Dermis blood vessel endothelial cell (primary cell): ENCODE measurements around the gene VEZT. TPM values are rescaled to one million over a fixed set of nuclear protein-coding genes. Genes with fewer than 3 reads are reported as not detected.
"Not testable (repeated sequence)": the region's sequence is repeated elsewhere in the genome, so short reads cannot be mapped to it uniquely, and the experiment has no call there.

Source experiments
- DNase-seq: peaks from one replicate; pipeline ENCODE4 v3.0.0; 2010
- total RNA-seq: library from RNA; depleted of rRNA; stranded (reverse); fragments of >200 nt; gene quantifications from 2 replicates; pipeline ENCODE4 v1.2.3, GENCODE V29; 2014

VEZT gene
- total RNA-seq, 1 donor from 2014 or later: 96.7 TPM

DNA sequence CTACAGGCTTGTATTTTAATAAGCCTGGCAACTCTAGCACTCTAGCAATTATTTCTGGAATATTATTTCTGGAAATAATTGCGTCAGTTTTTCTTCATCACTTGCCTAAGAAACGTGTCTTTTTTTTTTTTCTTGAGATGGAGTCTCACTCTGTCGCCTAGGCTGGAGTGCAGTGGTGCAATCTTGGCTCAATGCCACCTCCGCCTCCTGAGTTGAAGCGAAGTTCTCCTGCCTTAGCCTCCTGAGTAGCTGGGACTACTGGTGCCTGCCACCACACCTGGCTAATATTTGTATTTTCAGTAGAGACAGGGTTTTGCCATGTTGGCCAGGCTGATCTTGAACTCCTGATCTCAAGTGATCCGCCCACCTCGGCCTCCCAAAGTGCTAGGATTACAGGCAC is 106.6 kb downstream of the VEZT start:
- not testable (repeated sequence) for DNase-seq

DNA sequence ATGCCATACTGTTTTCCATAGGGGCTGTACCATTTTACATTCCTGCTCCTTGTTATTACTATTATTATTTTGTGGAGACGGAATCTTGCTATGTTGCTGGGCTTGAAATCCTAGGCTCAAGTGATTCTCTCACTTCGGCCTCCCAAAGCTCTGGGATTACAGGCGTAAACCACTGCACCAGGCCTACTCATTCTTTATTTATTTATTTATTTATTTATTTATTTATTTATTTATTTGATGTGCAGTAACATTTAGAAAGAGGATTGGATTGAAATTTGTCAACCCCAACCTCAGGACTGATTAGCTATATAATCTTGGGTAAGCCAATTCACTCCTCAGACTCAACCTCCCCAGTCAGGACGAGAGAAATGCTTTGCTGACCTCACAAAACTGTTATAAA is 107.9 kb downstream of the VEZT start:
- no peak for DNase-seq

DNA sequence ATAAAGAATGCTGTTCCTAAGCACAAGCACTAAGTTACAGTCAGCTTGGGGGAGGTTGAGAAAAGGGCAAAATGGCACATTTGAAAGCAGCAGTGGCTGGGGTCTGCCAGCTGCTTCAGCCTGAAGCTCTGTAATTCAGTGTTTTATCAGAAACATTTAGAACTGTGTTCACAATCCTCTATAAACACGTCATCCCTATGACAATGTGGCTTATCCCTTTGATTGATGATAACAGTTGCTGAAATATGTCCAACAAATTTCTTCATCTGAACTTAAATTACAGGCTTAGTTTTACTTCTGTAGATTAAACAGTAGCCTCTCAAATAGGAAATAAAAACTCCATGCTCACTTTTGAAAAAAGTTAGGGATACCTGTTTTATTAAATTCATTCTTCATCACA is 108.8 kb downstream of the VEZT start:
- DNase-seq: no peak

DNA sequence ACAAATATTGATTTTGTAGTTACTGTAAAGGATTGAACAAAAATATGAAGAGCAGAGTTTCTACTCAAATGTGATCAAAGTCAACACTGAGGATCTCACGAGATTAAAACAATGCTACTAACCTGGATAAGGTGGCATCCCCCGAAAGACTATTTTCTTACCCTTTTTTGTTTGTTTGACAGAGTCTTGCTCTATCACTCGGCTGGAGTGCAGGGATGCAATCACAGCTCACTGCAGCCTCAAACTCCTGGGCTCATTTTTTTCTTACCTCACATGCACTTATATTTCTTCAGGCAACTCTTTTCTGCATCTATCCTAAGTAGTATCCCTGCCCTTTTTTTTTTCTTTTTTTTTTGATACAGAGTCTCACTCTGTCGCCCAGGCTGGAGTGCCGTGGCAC is 109.2 kb downstream of the VEZT start:
- DNase-seq: no peak

DNA sequence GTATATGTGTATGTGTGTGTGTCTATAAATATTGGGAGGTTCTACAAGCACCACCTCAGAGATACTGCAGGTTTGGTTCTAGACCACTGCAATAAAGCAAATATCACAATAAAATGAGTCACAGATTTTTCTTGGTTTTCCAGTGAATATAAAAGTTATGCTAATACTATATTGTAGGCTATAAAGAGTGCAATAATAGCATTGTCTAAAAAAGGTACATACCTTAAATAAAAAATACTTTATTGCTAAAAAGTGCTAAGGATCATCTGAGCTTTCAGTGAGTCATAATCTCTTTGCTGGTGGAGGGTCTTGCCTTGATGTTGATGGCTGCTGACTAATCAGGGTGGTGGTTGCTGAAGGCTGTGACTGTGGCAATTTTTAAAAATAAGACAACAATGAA is 111.1 kb downstream of the VEZT start:
- no peak for DNase-seq

DNA sequence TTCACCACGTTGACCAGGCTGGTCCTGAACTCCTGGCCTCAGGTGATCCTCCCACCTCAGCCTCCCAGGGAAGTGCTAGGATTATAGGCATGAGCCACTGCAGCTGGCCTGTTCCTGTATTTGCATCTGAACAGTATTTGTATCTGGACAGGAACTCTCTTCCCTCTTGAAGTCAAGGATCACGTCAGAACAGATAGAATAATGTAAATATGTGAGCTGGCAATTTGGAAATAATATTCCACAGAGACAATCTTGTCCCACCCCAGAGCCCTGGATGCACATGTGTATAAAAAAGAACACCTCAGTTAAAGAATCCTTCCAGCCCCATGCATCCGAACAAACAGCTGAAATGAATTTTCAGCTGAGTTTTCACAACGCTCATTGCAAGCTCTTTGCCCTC is 118.3 kb downstream of the VEZT start:
- no peak for DNase-seq

DNA sequence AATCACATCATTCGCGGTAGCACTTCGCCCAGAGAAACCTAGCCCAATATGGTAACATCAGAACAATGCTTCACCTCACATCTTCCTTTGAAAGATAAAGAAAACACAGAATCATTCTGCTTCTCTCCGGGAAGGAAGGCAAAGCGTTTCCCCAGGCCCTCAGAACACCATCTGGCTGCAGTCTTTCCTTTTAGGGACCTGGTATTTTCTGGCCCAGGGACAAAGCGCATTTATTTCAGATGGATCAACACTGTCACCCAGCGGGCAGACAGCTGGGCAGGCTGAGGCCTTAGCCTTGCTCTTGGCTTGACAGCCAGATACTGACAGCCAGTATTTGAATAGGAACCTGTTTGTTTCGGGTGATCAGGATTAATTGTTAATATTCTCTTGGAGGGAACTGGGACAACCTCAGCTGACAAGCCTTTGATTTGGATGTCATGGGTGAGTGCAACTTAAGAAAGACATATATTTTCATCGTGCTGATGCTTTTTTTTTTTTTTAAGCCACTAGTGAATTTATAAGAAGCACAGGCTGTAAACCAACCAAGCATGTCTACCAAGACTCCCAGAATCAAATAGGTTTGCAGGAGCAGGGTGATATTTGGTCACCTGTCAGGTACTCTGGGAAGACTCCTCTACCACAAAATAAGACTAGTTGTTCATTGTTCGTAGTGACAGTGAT is 118.9 kb downstream of the VEZT start:
- peak; percentile 94 for DNase-seq

DNA sequence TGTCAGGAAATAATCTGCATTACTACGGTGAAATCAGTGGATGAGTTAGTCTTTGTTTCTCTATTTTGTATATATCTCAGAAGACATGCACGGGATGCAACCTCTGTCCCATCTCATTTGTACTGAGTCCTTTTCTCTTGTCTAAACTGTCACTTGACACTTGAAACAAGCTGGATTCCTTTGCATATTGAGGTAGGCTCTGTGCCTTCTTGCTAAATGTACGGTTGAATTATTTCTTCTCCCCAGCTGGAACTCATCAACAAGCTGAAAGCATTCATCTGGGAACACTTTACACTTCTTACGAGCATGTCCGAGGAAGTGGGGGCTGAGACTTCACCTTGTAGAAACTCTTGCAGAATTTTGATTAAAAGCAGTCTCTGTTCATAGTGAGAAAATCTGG is 119.5 kb downstream of the VEZT start:
- no peak for DNase-seq

DNA sequence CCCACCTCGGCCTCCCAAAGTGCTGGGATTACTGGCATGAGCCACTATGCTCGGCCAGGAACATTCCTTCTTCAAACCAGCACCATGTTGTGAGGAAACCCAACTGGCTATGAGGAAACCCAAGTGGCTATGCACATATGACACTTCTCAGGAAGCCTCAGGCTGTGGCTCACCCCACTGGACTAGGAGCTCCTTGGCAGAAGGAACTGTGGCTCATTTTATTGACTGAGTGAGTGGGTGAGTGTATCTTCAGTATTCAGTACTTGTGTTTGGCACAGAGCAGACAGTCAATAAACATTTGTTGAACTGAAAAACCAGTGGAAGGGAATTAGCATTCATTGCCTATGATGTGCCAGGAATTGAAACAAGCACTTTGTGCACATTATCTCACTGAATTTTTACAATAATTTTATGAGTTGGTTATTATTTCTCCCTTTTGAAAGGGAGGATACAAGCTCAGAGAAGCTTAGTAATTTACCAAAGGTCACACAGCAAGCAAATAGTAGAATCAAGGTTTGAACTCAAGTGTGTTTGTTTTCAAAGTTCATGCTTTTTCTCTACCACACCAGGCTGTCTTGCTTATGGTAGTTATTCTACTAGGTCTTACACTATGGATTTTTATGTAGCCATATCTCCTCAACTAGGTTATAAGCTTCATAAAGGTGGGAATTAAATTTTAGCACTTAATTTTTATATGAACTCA is 121.6 kb downstream of the VEZT start:
- no peak for DNase-seq

DNA sequence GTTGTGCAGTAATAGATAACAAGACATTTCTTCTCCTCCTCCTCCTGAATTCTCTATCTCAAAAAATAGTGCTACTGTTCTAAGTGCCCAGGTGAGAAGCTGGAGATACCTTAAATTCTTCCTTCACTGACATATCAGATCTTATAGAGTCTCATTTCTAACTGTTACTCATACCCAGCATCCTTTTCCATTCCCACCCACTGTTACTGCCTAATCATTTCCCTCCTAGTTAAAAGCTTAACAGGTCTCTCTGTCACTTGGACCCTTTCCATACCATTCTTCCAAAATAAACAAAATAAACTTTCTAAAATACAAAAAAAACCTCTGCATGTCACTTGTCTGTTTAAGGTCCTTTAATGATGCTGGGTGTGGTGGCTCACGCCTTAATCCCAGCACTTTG is 124.4 kb downstream of the VEZT start:
- no peak for DNase-seq

DNA sequence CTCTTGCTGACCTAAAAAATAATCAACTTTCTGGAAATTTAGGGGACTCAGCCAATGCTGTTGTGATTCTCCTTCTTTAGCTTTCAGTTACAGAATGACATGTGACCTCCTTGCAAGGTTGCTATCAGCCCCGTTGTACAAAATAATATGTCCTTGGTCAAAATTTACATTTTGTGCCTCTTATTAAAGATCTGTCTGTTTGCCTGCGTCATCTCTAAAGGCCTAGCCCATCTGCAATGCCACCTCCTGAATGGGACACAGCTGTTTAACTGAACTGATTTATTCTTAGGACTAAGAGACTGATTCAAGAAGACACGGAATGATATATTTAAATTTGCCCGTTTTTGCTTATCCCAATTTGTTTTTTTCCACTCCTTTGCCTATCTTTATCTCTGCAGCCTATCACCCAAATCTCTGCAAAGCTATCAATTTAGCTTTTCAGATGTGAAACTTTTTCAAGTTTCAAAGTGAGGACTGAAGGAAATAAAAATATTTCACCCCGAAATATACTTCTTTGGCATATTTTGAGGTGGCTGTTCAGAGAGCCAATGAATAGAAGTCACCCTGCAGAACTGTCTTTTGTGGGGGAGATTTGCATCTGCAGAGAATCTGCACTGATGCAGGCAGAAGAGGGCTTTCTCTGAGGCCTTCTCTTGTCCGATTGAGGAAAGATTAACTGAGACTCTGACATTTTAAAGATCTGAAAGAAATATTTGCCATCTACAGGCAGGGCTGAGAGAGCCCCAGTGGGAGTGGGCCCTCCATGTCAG is 126.0 kb downstream of the VEZT start:
- DNase-seq: no peak

DNA sequence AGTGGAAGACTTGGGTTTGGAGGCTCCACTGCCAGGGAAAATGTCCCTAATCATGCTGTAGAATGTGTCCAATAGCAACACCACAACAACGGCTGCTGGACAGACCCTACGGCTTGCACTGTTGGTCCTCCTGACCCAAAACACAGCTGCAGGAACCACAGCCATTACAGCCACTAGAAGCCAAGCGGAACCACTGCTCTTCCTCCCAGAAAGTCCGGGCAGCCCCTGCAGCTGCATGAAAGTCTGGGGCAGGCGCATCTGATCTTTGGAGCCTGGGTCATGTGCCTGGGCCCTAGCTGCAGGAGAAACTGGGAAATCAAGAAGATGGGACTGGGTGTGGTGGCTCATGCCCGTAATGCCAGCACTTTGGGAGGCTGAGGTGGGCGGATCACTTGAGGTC is 131.7 kb downstream of the VEZT start:
- no peak for DNase-seq

DNA sequence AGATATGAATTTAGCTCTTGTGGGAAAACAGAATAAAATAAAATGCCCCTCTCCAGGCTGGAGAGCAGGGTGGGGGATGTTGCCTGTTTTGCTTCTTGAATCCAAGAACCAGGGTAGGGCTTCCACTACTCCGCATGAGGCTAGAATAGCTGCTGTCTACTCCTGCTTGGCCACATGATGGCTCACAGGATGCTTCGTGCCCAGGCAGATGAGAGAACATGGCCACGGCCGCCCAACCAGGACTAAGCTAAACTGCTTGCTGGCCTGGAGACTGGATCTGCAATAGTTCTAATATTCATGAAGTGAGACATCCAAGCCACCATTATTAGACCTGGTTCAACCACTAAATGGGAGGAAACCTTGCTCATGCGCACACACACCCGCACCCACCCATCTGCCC is 134.1 kb downstream of the VEZT start:
- DNase-seq: no peak

Other genes starting within 250 kb of the VEZT start
- gene NDUFA12, start 214.1 kb upstream of the VEZT start, total RNA-seq: 125 and 164 TPM in 2 replicates
- gene NR2C1, start 144.2 kb upstream of the VEZT start, total RNA-seq: 23.3 and 28.1 TPM in 2 replicates
- 19.6 and 27.0 TPM in 2 replicates for gene FGD6, start 340 bp upstream of the VEZT start, total RNA-seq